GM23338 (cell line): ENCODE data around the gene SH3BP4. TPM values are rescaled to one million over a fixed set of nuclear protein-coding genes. Genes with fewer than 3 reads are reported as not detected.

ENCODE experiments used
- ATAC-seq: fragments of 200-7000 bp; cut with Tn5 transposase; 3 replicates; pipeline ENCODE4 v1.9.1; 2020
- DNase-seq: peaks from one replicate; pipeline ENCODE4 v3.0.0-alpha.2; 2015; ENCODE audit warnings: low spot score
- H2AFZ ChIP-seq: fragments of 200-600 bp; sonication (generic); 2 replicates; pipeline ENCODE4 v1.8.0; 2016; ENCODE audit warnings: antibody characterized with exemption, mild to moderate bottlenecking, moderate library complexity
- H3F3A ChIP-seq: fragments of 200-600 bp; sonication (generic); replicated peaks from 2 replicates; pipeline ENCODE4 v1.8.0; 2017; ENCODE audit warnings: antibody characterized with exemption, mixed run types, low read depth
- H3K27ac ChIP-seq: fragments of 200-600 bp; sonication (generic); 2 replicates; pipeline ENCODE4 v1.6.1; 2016; ENCODE audit warnings: low read depth
- H3K27me3 ChIP-seq: fragments of 200-600 bp; sonication (generic); 2 replicates; pipeline ENCODE4 v1.8.0; 2016; ENCODE audit warnings: mild to moderate bottlenecking, mixed run types, moderate library complexity; ENCODE audit not compliant: insufficient read depth
- H3K36me3 ChIP-seq: fragments of 200-600 bp; sonication (generic); 2 replicates; pipeline ENCODE4 v1.8.0; 2016; ENCODE audit warnings: mild to moderate bottlenecking; ENCODE audit not compliant: insufficient read depth
- H3K4me1 ChIP-seq: fragments of 200-600 bp; sonication (generic); 2 replicates; pipeline ENCODE4 v1.8.0; 2016; ENCODE audit warnings: mild to moderate bottlenecking, moderate library complexity; ENCODE audit not compliant: insufficient read depth
- H3K4me2 ChIP-seq: fragments of 200-600 bp; sonication (generic); 2 replicates; pipeline ENCODE4 v1.7.1; 2017; ENCODE audit warnings: mixed run types
- H3K4me3 ChIP-seq: fragments of 200-600 bp; sonication (generic); 2 replicates; pipeline ENCODE4 v1.6.1; 2016; ENCODE audit warnings: mixed run types
- H3K79me2 ChIP-seq: fragments of 200-600 bp; sonication (generic); replicated peaks from 2 replicates; pipeline ENCODE4 v1.8.0; 2017; ENCODE audit warnings: mild to moderate bottlenecking; ENCODE audit not compliant: insufficient read depth
- H3K9me2 ChIP-seq: fragments of 200-600 bp; sonication (generic); 2 replicates; pipeline ENCODE4 v1.8.0; 2017; ENCODE audit not compliant: insufficient read depth
- H4K20me1 ChIP-seq: fragments of 200-600 bp; sonication (generic); replicated peaks from 2 replicates; pipeline ENCODE4 v1.8.0; 2017; ENCODE audit warnings: mild to moderate bottlenecking; ENCODE audit not compliant: insufficient read depth
- H3K27ac Mint-ChIP-seq: 2 replicates; pipeline ENCODE4 v1.8.0; 2020; ENCODE audit warnings: inconsistent platforms, mild to moderate bottlenecking, moderate library complexity, mixed read lengths
- H3K27me3 Mint-ChIP-seq: 3 replicates; pipeline ENCODE4 v1.8.0; 2022; ENCODE audit warnings: low read depth, mild to moderate bottlenecking, moderate library complexity, mixed read lengths, inconsistent platforms; ENCODE audit not compliant: insufficient read depth, poor library complexity
- H3K36me3 Mint-ChIP-seq: 3 replicates; pipeline ENCODE4 v1.8.0; 2021; ENCODE audit warnings: low read depth, mild to moderate bottlenecking, inconsistent platforms, moderate library complexity, mixed read lengths
- H3K4me1 Mint-ChIP-seq: 3 replicates; pipeline ENCODE4 v1.8.0; 2020; ENCODE audit warnings: mild to moderate bottlenecking, inconsistent platforms, mixed read lengths
- H3K4me3 Mint-ChIP-seq: 3 replicates; pipeline ENCODE4 v1.8.0; 2021; ENCODE audit warnings: moderate library complexity, mild to moderate bottlenecking, inconsistent platforms, mixed read lengths
- H3K9me3 Mint-ChIP-seq: 3 replicates; pipeline ENCODE4 v1.8.0; 2020; ENCODE audit warnings: moderate library complexity, mild to moderate bottlenecking, inconsistent platforms, mixed read lengths
- EZH2 ChIP-seq: fragments of 200-600 bp; sonication (generic); IDR thresholded peaks from one replicate; pipeline ENCODE4 v1.8.0; 2017; ENCODE audit warnings: antibody characterized with exemption, mild to moderate bottlenecking, low read depth; ENCODE audit not compliant: unreplicated experiment
- EZH2phosphoT487 ChIP-seq: fragments of 200-600 bp; sonication (generic); IDR thresholded peaks from one replicate; pipeline ENCODE4 v1.8.1; 2018; ENCODE audit warnings: antibody characterized with exemption; ENCODE audit not compliant: unreplicated experiment
- JUNB ChIP-seq: IDR thresholded peaks from one replicate; pipeline ENCODE4 v1.6.1; 2016; ENCODE audit warnings: antibody characterized with exemption; ENCODE audit not compliant: unreplicated experiment
- REST ChIP-seq: IDR thresholded peaks from one replicate; pipeline ENCODE4 v1.6.1; 2018; ENCODE audit warnings: antibody characterized with exemption; ENCODE audit not compliant: unreplicated experiment
- STAT1 ChIP-seq: IDR thresholded peaks from one replicate; pipeline ENCODE4 v1.6.1; 2016; ENCODE audit warnings: antibody characterized with exemption; ENCODE audit not compliant: unreplicated experiment
- polyA plus RNA-seq: library from polyadenylated mRNA; unstranded; fragments of >200 nt; fragmentation: Nextera tagmentation; extraction: Ambion mirVana; gene quantifications from 2 replicates; pipeline ENCODE4 v1.2.1, GENCODE V29; 2016
- total RNA-seq: library from RNA; depleted of rRNA; stranded (reverse); fragments of >200 nt; shearing (Covaris generic); gene quantifications from 2 replicates; pipeline ENCODE4 v1.2.3, GENCODE V29; 2014
- TF ChIP-seq, protein P1 (sequence below), 2 experiments: fragments of 200-600 bp in 1 of 2; sonication (generic) in 1 of 2; conservative IDR thresholded peaks; 2 replicates each; pipeline versions ENCODE4 v1.5.1 to v1.6.1; 2016 to 2017; ENCODE audit warnings: antibody characterized with exemption in 2 of 2, low read depth in 2 of 2, mild to moderate bottlenecking in 2 of 2, moderate library complexity in 1 of 2
- TF ChIP-seq, protein P2 (sequence below): IDR thresholded peaks from 2 replicates; pipeline ENCODE4 v1.6.1; 2016; ENCODE audit warnings: antibody characterized with exemption

The SH3BP4 gene
- total and polyA plus RNA-seq, 2 experiments from 2014 or later: 15.6 to 50.9 TPM

- H2AFZ ChIP-seq: no peak overlapping the region
- H3K9me2 ChIP-seq: no peaks in the 10 kb centered on the region
- Mint-ChIP-seq H3K4me1 (no peaks in the 10 kb centered on the region; the same call in 2 of the 3 replicates), H3K27ac (no peak overlapping the region), H3K9me3 (no peaks in the 10 kb centered on the region), H3K36me3 (peaks cover 25% of the 10 kb centered on the region), H3K4me3 (no peak overlapping the region), H3K27me3 (peaks cover 6% of the 10 kb centered on the region)
- no peak for TF ChIP-seq JUNB
- TF ChIP-seq, protein P1, sequence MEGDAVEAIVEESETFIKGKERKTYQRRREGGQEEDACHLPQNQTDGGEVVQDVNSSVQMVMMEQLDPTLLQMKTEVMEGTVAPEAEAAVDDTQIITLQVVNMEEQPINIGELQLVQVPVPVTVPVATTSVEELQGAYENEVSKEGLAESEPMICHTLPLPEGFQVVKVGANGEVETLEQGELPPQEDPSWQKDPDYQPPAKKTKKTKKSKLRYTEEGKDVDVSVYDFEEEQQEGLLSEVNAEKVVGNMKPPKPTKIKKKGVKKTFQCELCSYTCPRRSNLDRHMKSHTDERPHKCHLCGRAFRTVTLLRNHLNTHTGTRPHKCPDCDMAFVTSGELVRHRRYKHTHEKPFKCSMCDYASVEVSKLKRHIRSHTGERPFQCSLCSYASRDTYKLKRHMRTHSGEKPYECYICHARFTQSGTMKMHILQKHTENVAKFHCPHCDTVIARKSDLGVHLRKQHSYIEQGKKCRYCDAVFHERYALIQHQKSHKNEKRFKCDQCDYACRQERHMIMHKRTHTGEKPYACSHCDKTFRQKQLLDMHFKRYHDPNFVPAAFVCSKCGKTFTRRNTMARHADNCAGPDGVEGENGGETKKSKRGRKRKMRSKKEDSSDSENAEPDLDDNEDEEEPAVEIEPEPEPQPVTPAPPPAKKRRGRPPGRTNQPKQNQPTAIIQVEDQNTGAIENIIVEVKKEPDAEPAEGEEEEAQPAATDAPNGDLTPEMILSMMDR (conservative IDR thresholded peaks at IDR 0.05; ENCODE audit: low read depth in 2 of 2): peak; percentile 72 to 85
- TF ChIP-seq, protein P2, sequence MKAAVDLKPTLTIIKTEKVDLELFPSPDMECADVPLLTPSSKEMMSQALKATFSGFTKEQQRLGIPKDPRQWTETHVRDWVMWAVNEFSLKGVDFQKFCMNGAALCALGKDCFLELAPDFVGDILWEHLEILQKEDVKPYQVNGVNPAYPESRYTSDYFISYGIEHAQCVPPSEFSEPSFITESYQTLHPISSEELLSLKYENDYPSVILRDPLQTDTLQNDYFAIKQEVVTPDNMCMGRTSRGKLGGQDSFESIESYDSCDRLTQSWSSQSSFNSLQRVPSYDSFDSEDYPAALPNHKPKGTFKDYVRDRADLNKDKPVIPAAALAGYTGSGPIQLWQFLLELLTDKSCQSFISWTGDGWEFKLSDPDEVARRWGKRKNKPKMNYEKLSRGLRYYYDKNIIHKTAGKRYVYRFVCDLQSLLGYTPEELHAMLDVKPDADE: no peak
- TF ChIP-seq EZH2phosphoT487: no peak
- H3K4me1 ChIP-seq: no peaks in the 10 kb centered on the region
- H3K4me3 ChIP-seq: no peak overlapping the region
- H3F3A ChIP-seq: no peaks in the 10 kb centered on the region
- H3K27me3 ChIP-seq: no peaks in the 10 kb centered on the region
- peak; percentile 82 for DNase-seq
- no peaks in the 10 kb centered on the region for H3K36me3 ChIP-seq
- no peak overlapping the region for H3K27ac ChIP-seq
- no peaks in the 10 kb centered on the region; the same call in 1 of the 2 replicates for H4K20me1 ChIP-seq
- H3K79me2 ChIP-seq: 0 out of 2 replicates have a peak, but pooled peaks cover 4% of the 10 kb centered on the region
- H3K4me2 ChIP-seq: no peak overlapping the region
- peak; percentile 83 for ATAC-seq
These were observed 104.2 kb downstream of the SH3BP4 start for GRCh38 chr2:235055891-235056516.

GRCh38 chr2:235056768-235057167, 105.0 kb downstream of the SH3BP4 start:
- H3K27ac ChIP-seq: no peak overlapping the region
- H3K9me3 Mint-ChIP-seq: no peaks in the 10 kb centered on the region
- H4K20me1 ChIP-seq: no peaks in the 10 kb centered on the region; the same call in 1 of the 2 replicates
- no peaks in the 10 kb centered on the region for H3K27me3 ChIP-seq
- H3K36me3 ChIP-seq: no peaks in the 10 kb centered on the region
- H3K4me3 ChIP-seq: no peak overlapping the region
- H3K4me1 ChIP-seq: no peaks in the 10 kb centered on the region
- H2AFZ ChIP-seq: no peak overlapping the region
- H3K9me2 ChIP-seq: no peaks in the 10 kb centered on the region
- H3K27ac Mint-ChIP-seq: no peak overlapping the region
- ATAC-seq (0 out of 3 replicates have a peak, but pooled peaks have one; percentile 12), DNase-seq (no peak)
- H3K4me1 Mint-ChIP-seq: no peaks in the 10 kb centered on the region; the same call in 2 of the 3 replicates
- no peak overlapping the region for H3K4me3 Mint-ChIP-seq
- no peaks in the 10 kb centered on the region for H3F3A ChIP-seq
- H3K27me3 Mint-ChIP-seq: peaks cover 6% of the 10 kb centered on the region
- H3K4me2 ChIP-seq: no peak overlapping the region
- H3K36me3 Mint-ChIP-seq: peaks cover 25% of the 10 kb centered on the region
- no peaks in the 10 kb centered on the region for H3K79me2 ChIP-seq
- TF ChIP-seq REST (no peak), EZH2 (no peak), STAT1 (no peak)
- TF ChIP-seq, protein P1 (conservative IDR thresholded peaks at IDR 0.05; ENCODE audit: low read depth in 2 of 2): no peak
